Vagina (tissue), 2 donors: ENCODE results near the gene PLD6. TPM values are rescaled to one million over a fixed set of nuclear protein-coding genes. Genes with fewer than 3 reads are reported as not detected.

Experiments
- DNase-seq, 2 donors: peaks; one replicate each; pipeline ENCODE4 v3.0.0-alpha.2; 2017; ENCODE audit errors: extremely low spot score in 2 of 2
- H3K27ac ChIP-seq: fragments of 200-600 bp; sonication (generic); one replicate; pipeline ENCODE4 v1.5.1; 2019
- H3K27me3 ChIP-seq: fragments of 200-600 bp; sonication (generic); one replicate; pipeline ENCODE4 v1.5.1; 2019
- H3K36me3 ChIP-seq, 2 donors: fragments of 200-600 bp; sonication (generic); one replicate each; pipeline ENCODE4 v1.5.1; 2017 to 2019
- H3K4me1 ChIP-seq: fragments of 200-600 bp; sonication (generic); one replicate; pipeline ENCODE4 v1.5.1; 2019
- H3K4me3 ChIP-seq, 2 donors: fragments of 200-600 bp; sonication (generic); 1 replicate in 1 of 2; 2 replicates in 1 of 2; pipeline ENCODE4 v1.5.1; 2016 to 2019
- H3K9me3 ChIP-seq: fragments of 200-600 bp; sonication (generic); one replicate; pipeline ENCODE4 v1.5.1; 2019
- CTCF ChIP-seq, 3 experiments: fragments of 450-650 bp in 2 of 3; fragments of 200-600 bp in 1 of 3; sonication (generic) in 1 of 3; IDR thresholded peaks; one replicate each; pipeline ENCODE4 v1.5.1; 2017 to 2019; ENCODE audit warnings: antibody characterized with exemption in 3 of 3, mild to moderate bottlenecking in 2 of 3, moderate library complexity in 2 of 3
- POLR2A ChIP-seq, 2 donors: fragments of 450-650 bp; IDR thresholded peaks; one replicate each; pipeline ENCODE4 v1.6.1; 2017; ENCODE audit warnings: antibody characterized with exemption in 2 of 2, mild to moderate bottlenecking in 2 of 2, moderate library complexity in 2 of 2
- POLR2AphosphoS5 ChIP-seq, 2 donors: sonication (generic); formaldehyde crosslinking; IDR thresholded peaks; one replicate each; pipeline ENCODE4 v1.9.0; 2017; ENCODE audit warnings: antibody characterized with exemption in 2 of 2, mild to moderate bottlenecking in 2 of 2, low read depth in 1 of 2; ENCODE audit not compliant: insufficient read depth in 1 of 2
- intact Hi-C: fragments of 100-400 bp; cut with DNase I; formaldehyde crosslinking; loops from one replicate; pipeline ENCODE4 v1.15.1; 2023
- total RNA-seq: library from RNA; depleted of rRNA; stranded (reverse); fragments of >200 nt; gene quantifications from one replicate; pipeline ENCODE4 v1.2.3, GENCODE V29; 2016

PLD6 gene
- total RNA-seq, 1 donor from 2014 or later, result 0.74 TPM

DNA sequence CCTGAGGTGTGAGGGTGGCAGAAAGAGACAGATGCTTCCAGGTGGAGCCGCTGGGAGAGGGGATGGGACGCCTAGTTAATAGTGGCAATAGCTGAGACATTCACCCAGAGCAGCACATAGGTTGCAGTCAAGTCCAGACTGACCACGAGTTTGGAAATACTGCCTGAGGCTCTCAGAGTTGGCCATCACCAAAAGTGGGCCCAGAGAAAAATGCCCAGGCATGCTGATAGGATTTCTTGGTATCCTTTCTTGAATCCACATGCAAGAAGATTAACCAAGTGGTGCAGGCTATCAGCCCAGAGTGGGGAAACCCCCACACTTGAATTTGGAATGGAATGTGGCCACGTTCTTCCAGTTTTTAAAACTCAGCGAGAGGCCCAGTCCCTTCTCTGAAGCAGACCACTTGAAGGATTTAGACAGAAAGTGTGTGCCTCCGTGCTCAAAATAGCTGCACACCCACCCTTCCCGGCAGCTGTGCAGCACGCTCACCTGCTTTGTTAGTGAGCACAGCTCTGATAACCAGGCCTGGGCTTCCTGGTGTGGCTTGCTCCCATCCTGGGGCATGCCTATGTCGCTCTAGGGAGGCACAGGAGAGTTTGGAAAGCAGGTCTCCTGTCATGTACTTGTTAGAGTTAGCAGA, 35.7 kb downstream of the PLD6 start:
- peaks cover 0 to 83% of the 10 kb centered on the region in 2 donors for H3K36me3 ChIP-seq
- H3K4me3 ChIP-seq, result no peak overlapping the region
- no peaks in the 10 kb centered on the region for H3K27me3 ChIP-seq
- H3K9me3 ChIP-seq, result no peaks in the 10 kb centered on the region
- peaks cover 10% of the 10 kb centered on the region for H3K4me1 ChIP-seq
- TF ChIP-seq POLR2A (IDR thresholded peaks at IDR 0.05) (no peak), POLR2AphosphoS5 (IDR thresholded peaks at IDR 0.05; ENCODE audit: insufficient read depth in 1 of 2, low read depth in 1 of 2) (no peak), CTCF (IDR thresholded peaks at IDR 0.05) (no peak)
- DNase-seq, result no peak
- intact Hi-C loops, result no loop called here
- H3K27ac ChIP-seq, result no peak overlapping the region

- H3K4me1 ChIP-seq, result peaks cover 10% of the 10 kb centered on the region
- H3K4me3 ChIP-seq, result no peak overlapping the region
- H3K9me3 ChIP-seq, result no peaks in the 10 kb centered on the region
- intact Hi-C loops, result no loop called here
- H3K36me3 ChIP-seq, result peaks cover 0 to 83% of the 10 kb centered on the region in 2 donors
- TF ChIP-seq POLR2AphosphoS5 (IDR thresholded peaks at IDR 0.05; ENCODE audit: insufficient read depth in 1 of 2, low read depth in 1 of 2) (no peak), CTCF (IDR thresholded peaks at IDR 0.05) (no peak), POLR2A (IDR thresholded peaks at IDR 0.05) (no peak)
- no peak overlapping the region for H3K27ac ChIP-seq
- DNase-seq, result no peak
- H3K27me3 ChIP-seq, result no peaks in the 10 kb centered on the region
Observed at GRCh38 chr17:17169396-17169795, 36.7 kb downstream of the PLD6 start.

GRCh38 chr17:17168401-17168800, 37.7 kb downstream of the PLD6 start:
- Histone ChIP-seq H3K4me1 (peaks cover 10% of the 10 kb centered on the region), H3K4me3 (no peak overlapping the region), H3K27me3 (no peaks in the 10 kb centered on the region), H3K36me3 (peaks cover 0 to 79% of the 10 kb centered on the region in 2 donors), H3K27ac (no peak overlapping the region), H3K9me3 (no peaks in the 10 kb centered on the region)
- TF ChIP-seq POLR2AphosphoS5 (IDR thresholded peaks at IDR 0.05; ENCODE audit: insufficient read depth in 1 of 2, low read depth in 1 of 2), result no peak
- no peak for TF ChIP-seq POLR2A (IDR thresholded peaks at IDR 0.05)
- TF ChIP-seq CTCF (IDR thresholded peaks at IDR 0.05), result no peak
- DNase-seq, result no peak
- intact Hi-C loops, result no loop called here

DNA sequence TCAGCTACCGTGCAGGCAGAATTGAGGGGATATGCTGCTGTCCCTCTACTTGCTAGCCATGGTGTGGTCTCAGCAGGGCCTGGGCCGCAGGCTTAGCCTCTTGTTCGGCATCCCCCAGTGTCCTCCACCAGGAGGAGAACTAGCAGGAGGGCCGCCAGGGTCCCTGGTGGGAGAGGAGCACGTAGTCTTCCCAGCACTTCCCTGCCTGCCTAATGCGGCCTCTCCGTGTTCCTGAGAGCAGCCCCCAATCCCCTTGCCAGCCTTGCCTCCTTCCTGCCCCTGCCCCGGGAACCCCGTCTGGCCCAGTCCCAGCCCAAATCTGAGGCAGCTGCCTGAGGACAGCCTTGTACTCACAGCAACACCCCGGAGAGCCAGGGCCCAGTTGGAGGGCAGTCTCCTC, 38.1 kb downstream of the PLD6 start:
- H3K36me3 ChIP-seq, result peaks cover 0 to 79% of the 10 kb centered on the region in 2 donors
- no peaks in the 10 kb centered on the region for H3K27me3 ChIP-seq
- no peak for TF ChIP-seq POLR2A (IDR thresholded peaks at IDR 0.05)
- no peak overlapping the region for H3K27ac ChIP-seq
- H3K4me1 ChIP-seq, result peaks cover 10% of the 10 kb centered on the region
- DNase-seq, result no peak
- intact Hi-C loops, result no loop called here
- H3K4me3 ChIP-seq, result no peak overlapping the region
- no peaks in the 10 kb centered on the region for H3K9me3 ChIP-seq

DNA sequence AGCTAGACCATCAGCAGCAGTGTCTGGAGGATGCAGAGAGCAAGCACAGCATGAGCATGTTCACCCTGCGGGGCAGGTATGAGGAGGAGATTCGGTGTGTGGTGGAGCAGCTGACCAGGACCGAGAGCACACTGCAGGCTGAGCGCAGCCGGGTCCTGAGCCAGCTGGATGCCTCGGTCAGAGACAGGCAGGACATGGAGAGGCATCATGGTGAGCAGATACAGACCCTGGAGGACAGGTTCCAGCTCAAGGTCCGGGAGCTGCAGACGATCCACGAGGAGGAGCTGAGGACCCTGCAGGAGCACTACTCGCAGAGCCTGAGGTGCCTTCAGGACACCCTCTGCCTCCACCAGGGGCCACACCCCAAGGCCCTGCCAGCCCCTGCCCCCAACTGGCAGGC, 38.8 kb downstream of the PLD6 start:
- DNase-seq, result no peak
- no peak for TF ChIP-seq POLR2AphosphoS5 (IDR thresholded peaks at IDR 0.05; ENCODE audit: insufficient read depth in 1 of 2, low read depth in 1 of 2)
- TF ChIP-seq POLR2A (IDR thresholded peaks at IDR 0.05), result no peak
- intact Hi-C loops, result no loop called here
- Histone ChIP-seq H3K27ac (no peak overlapping the region), H3K27me3 (no peaks in the 10 kb centered on the region), H3K4me3 (no peak overlapping the region), H3K9me3 (no peaks in the 10 kb centered on the region), H3K36me3 (peaks cover 0 to 79% of the 10 kb centered on the region in 2 donors), H3K4me1 (peaks cover 10% of the 10 kb centered on the region)

DNA sequence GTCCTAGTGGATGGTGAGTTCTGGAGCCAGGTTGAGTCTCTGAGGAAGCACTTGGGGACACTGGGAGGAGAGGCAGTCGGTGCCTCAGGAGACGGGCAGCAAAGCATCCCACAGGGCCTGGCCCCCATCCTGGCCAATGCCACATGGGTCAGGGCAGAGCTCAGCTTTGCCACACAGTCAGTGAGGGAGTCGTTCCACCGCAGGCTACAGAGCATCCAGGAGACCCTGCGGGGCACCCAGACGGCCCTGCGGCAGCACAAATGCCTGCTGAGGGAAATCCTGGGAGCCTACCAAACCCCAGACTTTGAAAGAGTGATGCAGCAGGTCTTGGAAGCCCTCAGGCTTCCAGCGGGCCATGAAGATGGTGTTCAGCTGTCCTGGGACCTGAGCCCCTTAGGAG, 39.7 kb downstream of the PLD6 start:
- Histone ChIP-seq H3K36me3 (peaks cover 0 to 79% of the 10 kb centered on the region in 2 donors), H3K27ac (no peak overlapping the region)
- intact Hi-C loops, result no loop called here

More for the DNA sequence above, 39.7 kb downstream of the PLD6 start:
- H3K4me3 ChIP-seq, result no peak overlapping the region
- H3K27me3 ChIP-seq, result no peaks in the 10 kb centered on the region
- DNase-seq, result no peak
- TF ChIP-seq CTCF (IDR thresholded peaks at IDR 0.05) (no peak), POLR2A (IDR thresholded peaks at IDR 0.05) (no peak), POLR2AphosphoS5 (IDR thresholded peaks at IDR 0.05; ENCODE audit: insufficient read depth in 1 of 2, low read depth in 1 of 2) (no peak)
- peaks cover 10% of the 10 kb centered on the region for H3K4me1 ChIP-seq
- no peaks in the 10 kb centered on the region for H3K9me3 ChIP-seq
